SK-N-SH treated with all-trans-retinoic acid at 6 μM for 48 hours (cell line): ENCODE results near the gene FBXL19.

Experiments
- ARNTL ChIP-seq: fragments of 450-650 bp; formaldehyde crosslinking; IDR thresholded peaks from 2 replicates; pipeline ENCODE4 v1.5.0; 2020; ENCODE audit warnings: low read depth, mild to moderate bottlenecking, moderate library complexity, borderline replicate concordance
- BACH2 ChIP-seq: fragments of 250-450 bp; sonication (Bioruptor Pico); IDR thresholded peaks from 2 replicates; pipeline ENCODE4 v1.9.0; 2021; ENCODE audit warnings: mild to moderate bottlenecking, borderline replicate concordance
- GLIS3 ChIP-seq: fragments of 250-450 bp; sonication (Bioruptor Pico); IDR thresholded peaks from 2 replicates; pipeline ENCODE4 v1.5.0; 2020; ENCODE audit warnings: mild to moderate bottlenecking, moderate library complexity
- ISL1 ChIP-seq: fragments of 250-450 bp; sonication (Bioruptor Pico); IDR thresholded peaks from 2 replicates; pipeline ENCODE4 v2.1.2; 2022; ENCODE audit warnings: mild to moderate bottlenecking, moderate library complexity
- PATZ1 ChIP-seq: fragments of 250-450 bp; sonication (Bioruptor Pico); IDR thresholded peaks from 2 replicates; pipeline ENCODE4 v1.8.0; 2020; ENCODE audit warnings: mild to moderate bottlenecking, moderate library complexity, borderline replicate concordance
- POU6F1 ChIP-seq: fragments of 250-450 bp; sonication (Bioruptor Pico); IDR thresholded peaks from 2 replicates; pipeline ENCODE4 v1.8.0; 2021; ENCODE audit warnings: low read depth, mild to moderate bottlenecking, moderate library complexity, borderline replicate concordance
- PPARA ChIP-seq: fragments of 250-450 bp; sonication (Bioruptor Pico); IDR thresholded peaks from 2 replicates; pipeline ENCODE4 v1.5.0; 2020; ENCODE audit warnings: mild to moderate bottlenecking, borderline replicate concordance
- RARB ChIP-seq: fragments of 250-450 bp; sonication (Bioruptor Pico); IDR thresholded peaks from 2 replicates; pipeline ENCODE4 v1.8.0; 2021; ENCODE audit warnings: mild to moderate bottlenecking, moderate library complexity
- TOX ChIP-seq: fragments of 250-450 bp; sonication (Bioruptor Pico); IDR thresholded peaks from 2 replicates; pipeline ENCODE4 v1.8.0; 2021; ENCODE audit warnings: mild to moderate bottlenecking, moderate library complexity, borderline replicate concordance
- ZFP3 ChIP-seq: fragments of 250-450 bp; sonication (Bioruptor Pico); IDR thresholded peaks from 2 replicates; pipeline ENCODE4 v1.5.0; 2020; ENCODE audit warnings: mild to moderate bottlenecking, moderate library complexity
- ZFP30 ChIP-seq: fragments of 450-650 bp; formaldehyde crosslinking; IDR thresholded peaks from 2 replicates; pipeline ENCODE4 v1.5.0; 2022; ENCODE audit warnings: mild to moderate bottlenecking, moderate library complexity
- ZNF565 ChIP-seq: fragments of 450-650 bp; formaldehyde crosslinking; conservative IDR thresholded peaks from 2 replicates; pipeline ENCODE4 v1.5.0; 2020; ENCODE audit warnings: low read depth, mild to moderate bottlenecking, moderate library complexity

GRCh38 chr16:30997725-30998711 lies 74.6 kb downstream of the FBXL19 start:
- TF ChIP-seq PPARA, result no peak
- TF ChIP-seq TOX (CRISPR knock-in tag), result no peak
- TF ChIP-seq POU6F1 (CRISPR knock-in tag), result no peak
- TF ChIP-seq ZFP30 (CRISPR knock-in tag), result no peak
- no peak for TF ChIP-seq ZNF565
- no peak for TF ChIP-seq ISL1 (CRISPR knock-in tag)
- no peak for TF ChIP-seq ZFP3 (CRISPR knock-in tag)
- no peak for TF ChIP-seq ARNTL (CRISPR knock-in tag)
- TF ChIP-seq PATZ1 (CRISPR knock-in tag), result no peak
- TF ChIP-seq BACH2, result no peak
- no peak for TF ChIP-seq RARB (CRISPR knock-in tag)
- no peak for TF ChIP-seq GLIS3 (CRISPR knock-in tag)
